Neural progenitor cell (in vitro differentiated cells): ENCODE results near the gene FRRS1.

Experiments used
- CTCF ChIP-seq: fragments of 200-600 bp; sonication (generic); IDR thresholded peaks from 2 replicates; pipeline ENCODE4 v1.5.1; 2017; ENCODE audit warnings: antibody characterized with exemption, mild to moderate bottlenecking
- EZH2 ChIP-seq: fragments of 200-600 bp; sonication (generic); IDR thresholded peaks from 2 replicates; pipeline ENCODE4 v1.6.1; 2017; ENCODE audit warnings: antibody characterized with exemption, mild to moderate bottlenecking, moderate library complexity
- EZH2phosphoT487 ChIP-seq: fragments of 200-600 bp; sonication (generic); IDR thresholded peaks from 2 replicates; pipeline ENCODE4 v1.6.1; 2017; ENCODE audit warnings: antibody characterized with exemption

DNA sequence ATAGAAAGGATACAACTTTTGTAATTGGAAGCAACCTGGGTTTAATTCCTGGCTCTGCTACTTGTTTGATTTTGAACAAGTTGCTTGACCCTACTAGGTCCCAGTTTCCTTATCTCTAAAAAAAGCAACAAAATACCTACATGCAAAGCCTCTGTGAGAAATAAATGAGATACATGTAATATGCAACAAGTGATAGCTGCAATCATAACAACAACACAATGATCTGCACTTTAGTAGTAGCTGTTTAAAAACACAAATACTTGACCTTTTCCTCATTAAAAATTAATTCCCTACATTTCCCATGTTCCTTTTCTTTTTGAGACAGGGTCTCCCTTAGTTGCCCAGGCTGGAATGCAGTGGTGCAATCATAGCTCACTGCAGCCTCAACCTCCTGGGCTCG is 40.0 kb downstream of the FRRS1 start:
- TF ChIP-seq EZH2 (no peak), CTCF (no peak), EZH2phosphoT487 (no peak)
